MM.1S (cell line): Measurements from ENCODE around the gene TMEM255A.

ENCODE experiments used
- DNase-seq: peaks from one replicate; pipeline ENCODE4 v3.0.0-alpha.2; 2015
- H2AFZ ChIP-seq: fragments of 300-600 bp; sonication (generic); 2 replicates; pipeline ENCODE4 v1.6.0; 2016; ENCODE audit warnings: antibody characterized with exemption, low read length
- H3F3A ChIP-seq: fragments of 300-600 bp; sonication (generic); 2 replicates; pipeline ENCODE4 v1.6.1; 2016; ENCODE audit warnings: mild to moderate bottlenecking, antibody characterized with exemption, low read length, moderate library complexity, mixed read lengths; ENCODE audit not compliant: insufficient read depth
- H3K27ac ChIP-seq: fragments of 300-600 bp; sonication (generic); 2 replicates; pipeline ENCODE4 v1.5.1; 2016; ENCODE audit warnings: mild to moderate bottlenecking, low read length
- H3K27me3 ChIP-seq: fragments of 300-600 bp; sonication (generic); replicated peaks from 2 replicates; pipeline ENCODE4 v1.6.0; 2016; ENCODE audit warnings: low read length; ENCODE audit not compliant: insufficient read depth
- H3K36me3 ChIP-seq: fragments of 300-600 bp; sonication (generic); replicated peaks from 2 replicates; pipeline ENCODE4 v1.6.1; 2016; ENCODE audit warnings: mild to moderate bottlenecking, low read length, mixed read lengths; ENCODE audit not compliant: insufficient read depth
- H3K4me1 ChIP-seq: fragments of 300-600 bp; sonication (generic); 2 replicates; pipeline ENCODE4 v1.6.1; 2016; ENCODE audit warnings: low read length, mixed read lengths
- H3K4me2 ChIP-seq: fragments of 300-600 bp; sonication (generic); 2 replicates; pipeline ENCODE4 v1.6.0; 2016; ENCODE audit warnings: low read depth, low read length
- H3K4me3 ChIP-seq: fragments of 300-600 bp; sonication (generic); 2 replicates; pipeline ENCODE4 v1.5.1; 2016; ENCODE audit warnings: low read length, mixed read lengths
- H3K79me2 ChIP-seq: fragments of 300-600 bp; sonication (generic); 2 replicates; pipeline ENCODE4 v1.6.1; 2016; ENCODE audit warnings: mixed run types, low read length, mixed read lengths
- H3K9ac ChIP-seq: fragments of 300-600 bp; sonication (generic); 2 replicates; pipeline ENCODE4 v1.6.1; 2016; ENCODE audit warnings: low read length, mixed read lengths
- H3K9me2 ChIP-seq: fragments of 300-600 bp; sonication (generic); replicated peaks from 2 replicates; pipeline ENCODE4 v1.6.1; 2016; ENCODE audit warnings: mild to moderate bottlenecking, low read length, mixed read lengths; ENCODE audit not compliant: insufficient read depth
- H3K9me3 ChIP-seq: fragments of 300-600 bp; sonication (generic); replicated peaks from 2 replicates; pipeline ENCODE4 v1.6.1; 2016; ENCODE audit warnings: mild to moderate bottlenecking, low read length, mixed read lengths; ENCODE audit not compliant: insufficient read depth
- H4K20me1 ChIP-seq: fragments of 300-600 bp; sonication (generic); 2 replicates; pipeline ENCODE4 v1.6.1; 2016; ENCODE audit warnings: mild to moderate bottlenecking, low read length, moderate library complexity, mixed read lengths; ENCODE audit not compliant: insufficient read depth
- EZH2 ChIP-seq: fragments of 300-600 bp; sonication (generic); optimal IDR thresholded peaks from 2 replicates; pipeline ENCODE3; 2017; ENCODE audit warnings: low read depth, mild to moderate bottlenecking, antibody characterized with exemption, low read length, mixed read lengths
- EZH2phosphoT487 ChIP-seq: fragments of 300-600 bp; sonication (generic); IDR thresholded peaks from 2 replicates; pipeline ENCODE4 v1.6.1; 2018; ENCODE audit warnings: antibody characterized with exemption, low read length
- TF ChIP-seq, protein P1 (sequence below): fragments of 300-600 bp; sonication (generic); IDR thresholded peaks from 2 replicates; pipeline ENCODE4 v1.5.1; 2016; ENCODE audit warnings: antibody characterized with exemption, low read length, mixed read lengths

The TMEM255A gene

DNA sequence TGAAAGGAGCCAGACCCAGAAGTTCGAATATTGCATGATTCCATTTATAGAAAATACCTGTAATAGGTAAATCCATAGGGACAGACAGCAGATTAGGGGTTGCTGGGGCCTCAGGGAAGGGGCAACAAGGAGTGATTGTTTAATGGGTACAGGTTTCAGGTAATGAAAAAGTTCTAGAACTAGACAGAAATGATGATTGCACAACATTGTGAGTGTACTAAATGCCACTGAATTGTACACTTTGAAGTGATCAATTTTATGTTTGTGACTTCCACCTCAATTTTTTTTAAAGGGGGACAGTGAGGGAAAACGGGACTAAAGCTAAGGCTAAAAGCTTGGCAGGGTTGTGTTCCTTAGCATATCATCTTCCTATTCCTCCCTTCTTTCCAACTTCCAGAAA, 37.1 kb downstream of the TMEM255A start:
- no peak overlapping the region for H3K4me3 ChIP-seq
- no peaks in the 10 kb centered on the region for H3K79me2 ChIP-seq
- H3K36me3 ChIP-seq = no peaks in the 10 kb centered on the region
- no peaks in the 10 kb centered on the region for H3K4me1 ChIP-seq
- H3K9me2 ChIP-seq = no peaks in the 10 kb centered on the region
- H3K27me3 ChIP-seq = no peaks in the 10 kb centered on the region
- H3K27ac ChIP-seq = no peak overlapping the region
- DNase-seq = no peak
- TF ChIP-seq, protein P1, sequence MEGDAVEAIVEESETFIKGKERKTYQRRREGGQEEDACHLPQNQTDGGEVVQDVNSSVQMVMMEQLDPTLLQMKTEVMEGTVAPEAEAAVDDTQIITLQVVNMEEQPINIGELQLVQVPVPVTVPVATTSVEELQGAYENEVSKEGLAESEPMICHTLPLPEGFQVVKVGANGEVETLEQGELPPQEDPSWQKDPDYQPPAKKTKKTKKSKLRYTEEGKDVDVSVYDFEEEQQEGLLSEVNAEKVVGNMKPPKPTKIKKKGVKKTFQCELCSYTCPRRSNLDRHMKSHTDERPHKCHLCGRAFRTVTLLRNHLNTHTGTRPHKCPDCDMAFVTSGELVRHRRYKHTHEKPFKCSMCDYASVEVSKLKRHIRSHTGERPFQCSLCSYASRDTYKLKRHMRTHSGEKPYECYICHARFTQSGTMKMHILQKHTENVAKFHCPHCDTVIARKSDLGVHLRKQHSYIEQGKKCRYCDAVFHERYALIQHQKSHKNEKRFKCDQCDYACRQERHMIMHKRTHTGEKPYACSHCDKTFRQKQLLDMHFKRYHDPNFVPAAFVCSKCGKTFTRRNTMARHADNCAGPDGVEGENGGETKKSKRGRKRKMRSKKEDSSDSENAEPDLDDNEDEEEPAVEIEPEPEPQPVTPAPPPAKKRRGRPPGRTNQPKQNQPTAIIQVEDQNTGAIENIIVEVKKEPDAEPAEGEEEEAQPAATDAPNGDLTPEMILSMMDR = no peak
- TF ChIP-seq EZH2phosphoT487 (no peak), EZH2 (no peak)
- no peaks in the 10 kb centered on the region for H3K9me3 ChIP-seq
- H2AFZ ChIP-seq = no peak overlapping the region
- H4K20me1 ChIP-seq = no peaks in the 10 kb centered on the region
- no peak overlapping the region for H3K4me2 ChIP-seq
- no peak overlapping the region for H3K9ac ChIP-seq
- H3F3A ChIP-seq = no peaks in the 10 kb centered on the region

DNA sequence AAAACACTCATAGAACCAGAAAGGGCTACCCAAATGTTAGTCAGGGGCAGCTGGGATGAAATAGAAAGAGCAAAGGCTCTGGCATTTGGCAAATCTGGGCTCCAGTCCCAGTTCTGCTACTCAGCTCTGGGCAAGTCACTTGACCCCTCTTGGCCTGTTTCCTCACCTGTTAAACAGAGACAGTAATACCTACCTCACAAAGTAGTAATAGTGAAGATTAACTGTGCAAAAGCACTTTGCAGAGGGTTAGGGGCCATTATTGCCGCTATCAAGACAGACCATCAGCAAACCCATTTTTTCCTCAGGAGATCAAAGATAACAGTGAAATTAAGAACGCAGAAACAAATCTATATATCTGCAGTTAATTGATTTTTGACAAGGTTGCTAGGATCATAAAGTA, 40.0 kb downstream of the TMEM255A start:
- H3K9me3 ChIP-seq = no peaks in the 10 kb centered on the region
- H3K27ac ChIP-seq = no peak overlapping the region
- no peaks in the 10 kb centered on the region for H3K4me1 ChIP-seq
- no peak overlapping the region for H2AFZ ChIP-seq
- no peaks in the 10 kb centered on the region for H3K79me2 ChIP-seq
- peaks cover 3% of the 10 kb centered on the region; the same call in 1 of the 2 replicates for H3K36me3 ChIP-seq
- no peaks in the 10 kb centered on the region for H3K27me3 ChIP-seq
- H3F3A ChIP-seq = no peaks in the 10 kb centered on the region
- H3K4me3 ChIP-seq = no peak overlapping the region
- no peak overlapping the region for H3K9ac ChIP-seq
- TF ChIP-seq, protein P1 = no peak
- TF ChIP-seq EZH2phosphoT487 (no peak), EZH2 (no peak)
- no peaks in the 10 kb centered on the region for H4K20me1 ChIP-seq
- no peak overlapping the region for H3K4me2 ChIP-seq
- no peak for DNase-seq
- no peaks in the 10 kb centered on the region for H3K9me2 ChIP-seq

DNA sequence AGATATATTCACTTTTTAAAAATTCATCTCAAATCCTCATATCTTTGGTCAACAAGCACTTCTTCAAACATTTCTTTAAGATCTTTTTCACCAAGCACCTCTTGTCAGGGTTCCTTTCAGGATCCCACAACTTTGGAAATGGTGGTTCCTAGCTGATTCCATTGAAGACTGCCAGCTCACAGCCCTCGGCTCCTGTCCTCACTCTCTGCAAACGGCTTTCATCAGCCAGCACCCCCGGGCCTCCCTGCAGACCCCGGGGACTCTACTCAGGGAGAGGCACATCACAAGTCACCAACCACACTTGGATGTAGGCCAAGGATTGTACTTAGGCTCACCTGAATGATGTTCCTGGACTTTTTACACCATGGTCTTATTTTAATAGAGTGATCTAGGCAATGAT, 40.7 kb downstream of the TMEM255A start:
- Histone ChIP-seq H3K36me3 (peaks cover 3% of the 10 kb centered on the region; the same call in 1 of the 2 replicates), H3K4me2 (no peak overlapping the region), H3K4me1 (no peaks in the 10 kb centered on the region), H3K9me3 (no peaks in the 10 kb centered on the region), H3K9ac (no peak overlapping the region), H3K9me2 (no peaks in the 10 kb centered on the region), H3K4me3 (no peak overlapping the region), H3K27me3 (no peaks in the 10 kb centered on the region), H3K79me2 (no peaks in the 10 kb centered on the region), H3K27ac (no peak overlapping the region), H4K20me1 (no peaks in the 10 kb centered on the region), H2AFZ (no peak overlapping the region), H3F3A (no peaks in the 10 kb centered on the region)
- DNase-seq = no peak
- TF ChIP-seq, protein P1 = no peak
- TF ChIP-seq EZH2 = no peak
- TF ChIP-seq EZH2phosphoT487 = no peak
